Muscle of leg (tissue), 11 donors: ENCODE data around the gene ENPP3. TPM values are rescaled to one million over a fixed set of nuclear protein-coding genes. Genes with fewer than 3 reads are reported as not detected.
"Not testable (repeated sequence)": the region's sequence is repeated elsewhere in the genome, so short reads cannot be mapped to it uniquely, and the experiment has no call there.

Experiments used
- DNase-seq: peaks from one replicate; pipeline ENCODE4 v3.0.0; 2013
- H3K27ac ChIP-seq: one replicate; pipeline ENCODE4 v1.5.1; 2013; ENCODE audit warnings: mild to moderate bottlenecking, low read length, control low read depth
- H3K27me3 ChIP-seq: one replicate; pipeline ENCODE4 v1.6.1; 2013; ENCODE audit warnings: low read length; ENCODE audit not compliant: control insufficient read depth, insufficient read depth
- H3K36me3 ChIP-seq: one replicate; pipeline ENCODE4 v1.6.1; 2013; ENCODE audit warnings: low read length; ENCODE audit not compliant: control insufficient read depth, insufficient read depth
- H3K4me1 ChIP-seq: one replicate; pipeline ENCODE4 v1.6.1; 2013; ENCODE audit warnings: low read length; ENCODE audit not compliant: control insufficient read depth, insufficient read depth
- H3K4me3 ChIP-seq: one replicate; pipeline ENCODE4 v1.5.1; 2013; ENCODE audit warnings: low read length, control low read depth
- H3K9me3 ChIP-seq: replicated peaks from 2 replicates; pipeline ENCODE4 v1.6.1; 2013; ENCODE audit warnings: low read depth, low read length; ENCODE audit not compliant: control insufficient read depth
- WGBS: methylation state at CpG from one replicate; pipeline ENCODE4 v1.1.5; 2013; ENCODE audit warnings: missing lambda C conversion rate; ENCODE audit not compliant: insufficient coverage; 5-methylcytosine and 5-hydroxymethylcytosine counted together
- polyA plus RNA-seq, 8 donors: library from polyadenylated mRNA; unstranded; fragments of 120-200 nt; gene quantifications; one replicate each; pipeline versions ENCODE4 v1.2.1 to v1.2.3, GENCODE V29; 2013; ENCODE audit warnings: inconsistent platforms in 1 of 8, low replicate concordance in 1 of 8; ENCODE audit not compliant: insufficient read length in 8 of 8, insufficient read depth in 1 of 8
- total RNA-seq: library from RNA; stranded (reverse); fragments of 120-200 nt; gene quantifications from one replicate; pipeline ENCODE4 v1.2.4, GENCODE V29; 2013

Gene ENPP3
- total and polyA plus RNA-seq, 9 donors = 0.16 to 2.9 (median 0.34) TPM

GRCh38 chr6:131682442-131682841 is 45.3 kb downstream of the ENPP3 start:
- Histone ChIP-seq H3K27ac (no peak overlapping the region), H3K36me3 (no peaks in the 10 kb centered on the region), H3K27me3 (peaks cover 2% of the 10 kb centered on the region), H3K9me3 (no peaks in the 10 kb centered on the region), H3K4me1 (no peaks in the 10 kb centered on the region), H3K4me3 (no peak overlapping the region)
- peak; percentile 11 for DNase-seq
- WGBS = 20% methylated on average over 1 of the region's 2 CpGs

GRCh38 chr6:131683479-131683878 is 46.4 kb downstream of the ENPP3 start:
- DNase-seq = no peak
- 83% methylated on average over 1 of the region's 6 CpGs for WGBS
- Histone ChIP-seq H3K4me3 (no peak overlapping the region), H3K36me3 (no peaks in the 10 kb centered on the region), H3K4me1 (no peaks in the 10 kb centered on the region), H3K27me3 (peaks cover 2% of the 10 kb centered on the region), H3K9me3 (no peaks in the 10 kb centered on the region), H3K27ac (no peak overlapping the region)

- Histone ChIP-seq H3K4me3 (no peak overlapping the region), H3K4me1 (no peaks in the 10 kb centered on the region), H3K27ac (no peak overlapping the region), H3K27me3 (no peaks in the 10 kb centered on the region), H3K36me3 (no peaks in the 10 kb centered on the region), H3K9me3 (no peaks in the 10 kb centered on the region)
- no peak for DNase-seq
- WGBS = no CpG with 5 or more reads among the region's 4 CpGs
These were observed 48.2 kb downstream of the ENPP3 start for GRCh38 chr6:131685266-131685780.

- WGBS = no CpG with 5 or more reads among the region's 3 CpGs
- Histone ChIP-seq H3K27ac (no peak overlapping the region), H3K36me3 (no peaks in the 10 kb centered on the region)
These were observed 49.9 kb downstream of the ENPP3 start for GRCh38 chr6:131687022-131687421.

GRCh38 chr6:131688286-131688685 is 51.2 kb downstream of the ENPP3 start:
- no peak overlapping the region for H3K27ac ChIP-seq
- no peak overlapping the region for H3K4me3 ChIP-seq
- peak; percentile 10 for DNase-seq
- WGBS = no CpG with 5 or more reads among the region's 1 CpG
- H3K36me3 ChIP-seq = no peaks in the 10 kb centered on the region
- no peaks in the 10 kb centered on the region for H3K4me1 ChIP-seq
- H3K9me3 ChIP-seq = no peaks in the 10 kb centered on the region
- H3K27me3 ChIP-seq = no peaks in the 10 kb centered on the region

More at GRCh38 chr6:131687022-131687421, 49.9 kb downstream of the ENPP3 start:
- H3K4me3 ChIP-seq = no peak overlapping the region
- H3K9me3 ChIP-seq = no peaks in the 10 kb centered on the region
- no peaks in the 10 kb centered on the region for H3K27me3 ChIP-seq
- no peak for DNase-seq
- no peaks in the 10 kb centered on the region for H3K4me1 ChIP-seq

GRCh38 chr6:131692031-131692430 is 54.9 kb downstream of the ENPP3 start:
- H3K36me3 ChIP-seq = no peaks in the 10 kb centered on the region
- peak; percentile 13 for DNase-seq
- no peaks in the 10 kb centered on the region for H3K27me3 ChIP-seq
- no peaks in the 10 kb centered on the region for H3K9me3 ChIP-seq
- no peaks in the 10 kb centered on the region for H3K4me1 ChIP-seq
- no peak overlapping the region for H3K4me3 ChIP-seq
- WGBS = no CpG with 5 or more reads among the region's 1 CpG
- H3K27ac ChIP-seq = no peak overlapping the region

GRCh38 chr6:131692589-131692988 is 55.5 kb downstream of the ENPP3 start:
- Histone ChIP-seq H3K9me3 (no peaks in the 10 kb centered on the region), H3K27me3 (no peaks in the 10 kb centered on the region), H3K27ac (no peak overlapping the region), H3K4me3 (no peak overlapping the region), H3K4me1 (no peaks in the 10 kb centered on the region), H3K36me3 (no peaks in the 10 kb centered on the region)
- no peak for DNase-seq

- Histone ChIP-seq H3K4me3 (no peak overlapping the region), H3K36me3 (no peaks in the 10 kb centered on the region), H3K4me1 (no peaks in the 10 kb centered on the region), H3K27ac (no peak overlapping the region), H3K9me3 (no peaks in the 10 kb centered on the region), H3K27me3 (no peaks in the 10 kb centered on the region)
- WGBS = no CpG with 5 or more reads among the region's 5 CpGs
- no peak for DNase-seq
These were observed 56.3 kb downstream of the ENPP3 start for GRCh38 chr6:131693384-131693783.

GRCh38 chr6:131694832-131695426 is 57.8 kb downstream of the ENPP3 start:
- WGBS = no CpG with 5 or more reads among the region's 2 CpGs
- no peak overlapping the region for H3K4me3 ChIP-seq
- no peaks in the 10 kb centered on the region for H3K27me3 ChIP-seq
- peak; percentile 84 for DNase-seq
- H3K4me1 ChIP-seq = no peaks in the 10 kb centered on the region
- H3K9me3 ChIP-seq = no peaks in the 10 kb centered on the region
- H3K27ac ChIP-seq = no peak overlapping the region
- H3K36me3 ChIP-seq = no peaks in the 10 kb centered on the region

- H3K36me3 ChIP-seq = no peaks in the 10 kb centered on the region
- no peaks in the 10 kb centered on the region for H3K9me3 ChIP-seq
- H3K4me3 ChIP-seq = no peak overlapping the region
- no peaks in the 10 kb centered on the region for H3K27me3 ChIP-seq
- H3K27ac ChIP-seq = no peak overlapping the region
- no peak for DNase-seq
- no peaks in the 10 kb centered on the region for H3K4me1 ChIP-seq
- 91% methylated on average over 5 of the region's 7 CpGs for WGBS
These were observed 59.9 kb downstream of the ENPP3 start for GRCh38 chr6:131696956-131697355.

GRCh38 chr6:131700851-131701250 is 63.7 kb downstream of the ENPP3 start:
- H3K9me3 ChIP-seq, H3K27ac ChIP-seq, H3K27me3 ChIP-seq, H3K4me3 ChIP-seq, DNase-seq, H3K4me1 ChIP-seq, H3K36me3 ChIP-seq: not testable (repeated sequence)
- no CpG with 5 or more reads among the region's 14 CpGs for WGBS
